GM12892 (cell line): ENCODE measurements around the gene IL37.

Experiments used
- POLR2A ChIP-seq: IDR thresholded peaks from 2 replicates; pipeline ENCODE4 v1.6.1; 2011; ENCODE audit warnings: low read depth, low read length, control low read depth
- POLR2AphosphoS5 ChIP-seq: IDR thresholded peaks from 2 replicates; pipeline ENCODE4 v1.6.1; 2011; ENCODE audit warnings: low read depth, low read length, control low read depth

DNA sequence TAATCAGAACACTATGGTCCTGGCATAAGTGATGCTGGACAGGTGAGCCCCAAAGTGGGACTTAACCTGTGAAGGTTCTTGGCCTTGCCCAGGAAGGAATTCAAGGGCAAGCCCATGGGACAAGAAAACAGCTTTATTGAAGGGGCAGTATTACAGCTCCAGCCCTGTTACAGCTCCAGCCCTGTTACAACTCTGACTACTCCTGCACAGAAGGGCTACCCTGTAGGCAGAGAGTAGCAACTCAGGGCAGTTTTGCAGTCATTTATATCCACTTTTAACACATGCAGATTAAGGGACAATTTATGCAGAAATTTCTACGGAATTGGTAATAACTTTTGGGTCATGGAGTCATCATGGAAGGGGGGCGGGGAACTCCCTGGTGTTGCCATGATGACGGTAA is 15.7 kb downstream of the IL37 start:
- no peak for TF ChIP-seq POLR2A
- TF ChIP-seq POLR2AphosphoS5 = no peak
